Transverse colon (tissue), 4 donors: ENCODE data around the gene CACNA1G. TPM values are rescaled to one million over a fixed set of nuclear protein-coding genes. Genes with fewer than 3 reads are reported as not detected.

Experiments
- DNase-seq: peaks from one replicate; pipeline ENCODE4 v3.0.0-alpha.2; 2019
- H3K27ac ChIP-seq, 4 donors: fragments of 200-600 bp; sonication (generic); 2 replicates each; pipeline ENCODE4 v1.5.1; 2016 to 2018; ENCODE audit warnings: inconsistent platforms in 4 of 4
- H3K27me3 ChIP-seq: fragments of 200-600 bp; sonication (generic); 2 replicates; pipeline ENCODE4 v1.5.1; 2017; ENCODE audit warnings: inconsistent platforms
- H3K36me3 ChIP-seq, 4 donors: fragments of 200-600 bp; sonication (generic); 2 replicates each; pipeline ENCODE4 v1.5.1; 2017 to 2019; ENCODE audit warnings: inconsistent platforms in 4 of 4
- H3K4me1 ChIP-seq, 4 donors: fragments of 200-600 bp; sonication (generic); 2 replicates each; pipeline ENCODE4 v1.5.1; 2017 to 2020; ENCODE audit warnings: inconsistent platforms in 4 of 4
- H3K4me3 ChIP-seq, 4 donors: fragments of 200-600 bp; sonication (generic); 1 replicate in 1 of 4; 2 replicates in 3 of 4; pipeline versions ENCODE4 v1.5.1 to v1.6.1; 2017 to 2019; ENCODE audit warnings: inconsistent platforms in 4 of 4
- H3K9me3 ChIP-seq, 2 donors: fragments of 200-600 bp; sonication (generic); 2 replicates each; pipeline ENCODE4 v1.5.1; 2017 to 2019; ENCODE audit warnings: inconsistent platforms in 2 of 2
- EP300 ChIP-seq: sonication (generic); formaldehyde crosslinking; IDR thresholded peaks from one replicate; pipeline ENCODE4 v1.6.1; 2017; ENCODE audit warnings: antibody characterized with exemption, low read depth
- POLR2A ChIP-seq: fragments of 450-650 bp; IDR thresholded peaks from one replicate; pipeline ENCODE4 v1.6.1; 2016; ENCODE audit warnings: antibody characterized with exemption, mild to moderate bottlenecking, moderate library complexity
- POLR2AphosphoS5 ChIP-seq, 3 donors: sonication (generic); formaldehyde crosslinking; IDR thresholded peaks; one replicate each; pipeline ENCODE4 v1.6.1; 2016; ENCODE audit warnings: antibody characterized with exemption in 3 of 3
- WGBS, 2 donors: methylation state at CpG; one replicate each; pipeline ENCODE4 v1.1.5; 2018; ENCODE audit warnings: low coverage in 1 of 2; 5-methylcytosine and 5-hydroxymethylcytosine counted together
- in situ Hi-C, 4 donors: fragments of 200-750 bp; cut with MboI; loops; one replicate each; pipeline versions ENCODE4 v1.15.0 to v1.15.1; 2017; ENCODE audit warnings: low sequenced_read_pairs in 3 of 4, low pct_ligation_motif_present in 1 of 4, low pct_unique_long_range_greater_than_20kb in 1 of 4
- intact Hi-C: fragments of 100-400 bp; cut with DNase I; formaldehyde crosslinking; loops from one replicate; pipeline ENCODE4 v1.15.1; 2023; ENCODE audit warnings: low total_unique reads
- total RNA-seq, 4 donors: library from RNA; depleted of rRNA; stranded (reverse); fragments of >200 nt; gene quantifications; one replicate each; pipeline ENCODE4 v1.1.0, GENCODE V29; 2016
- TF ChIP-seq, protein P1 (sequence below), 5 experiments: fragments of 200-600 bp in 3 of 5; fragments of 450-650 bp in 2 of 5; sonication (generic) in 3 of 5; IDR thresholded peaks; 1 replicate in 2 of 5; 2 replicates in 3 of 5; pipeline ENCODE4 v1.5.1; 2016 to 2017; ENCODE audit warnings: antibody characterized with exemption in 5 of 5, inconsistent platforms in 3 of 5, mild to moderate bottlenecking in 2 of 5, moderate library complexity in 1 of 5

The CACNA1G gene
- total RNA-seq, 4 donors from 2014 or later: 0.14 TPM; not detected in 3

DNA sequence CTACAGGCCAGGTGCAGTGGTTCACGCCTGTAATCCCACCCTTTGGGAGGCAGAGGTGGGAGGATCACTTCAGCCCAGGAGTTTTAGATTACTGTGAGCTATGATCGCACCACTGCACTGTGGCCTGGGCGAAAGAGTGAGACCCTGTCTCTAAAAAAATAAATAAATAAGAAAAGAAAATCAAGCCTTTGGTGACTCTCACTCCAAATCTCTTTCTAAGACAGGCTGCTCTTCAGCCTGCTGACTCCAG is 75.1 kb downstream of the CACNA1G start:
- H3K9me3 ChIP-seq: no peaks in the 10 kb centered on the region
- H3K4me3 ChIP-seq: peak overlapping the region in 3 of 4 donors; percentile 53 to 72 (median 69)
- H3K4me1 ChIP-seq: peaks cover 22 to 75% (median 58%) of the 10 kb centered on the region in 4 donors
- 36 to 57% methylated on average over 3 of the region's 3 CpGs for WGBS, 2 donors
- in situ Hi-C loops (loop anchor here in 2 of 4 donors (10.0 kb wide), 2 partner anchors 59 to 81 kb away; no protein-coding TSS in a partner anchor), intact Hi-C loops (no loop called here)
- DNase-seq: no peak
- H3K27me3 ChIP-seq: peaks cover 17% of the 10 kb centered on the region
- TF ChIP-seq POLR2AphosphoS5 (IDR thresholded peaks at IDR 0.05) (no peak), EP300 (no peak), POLR2A (no peak)
- TF ChIP-seq, protein P1, sequence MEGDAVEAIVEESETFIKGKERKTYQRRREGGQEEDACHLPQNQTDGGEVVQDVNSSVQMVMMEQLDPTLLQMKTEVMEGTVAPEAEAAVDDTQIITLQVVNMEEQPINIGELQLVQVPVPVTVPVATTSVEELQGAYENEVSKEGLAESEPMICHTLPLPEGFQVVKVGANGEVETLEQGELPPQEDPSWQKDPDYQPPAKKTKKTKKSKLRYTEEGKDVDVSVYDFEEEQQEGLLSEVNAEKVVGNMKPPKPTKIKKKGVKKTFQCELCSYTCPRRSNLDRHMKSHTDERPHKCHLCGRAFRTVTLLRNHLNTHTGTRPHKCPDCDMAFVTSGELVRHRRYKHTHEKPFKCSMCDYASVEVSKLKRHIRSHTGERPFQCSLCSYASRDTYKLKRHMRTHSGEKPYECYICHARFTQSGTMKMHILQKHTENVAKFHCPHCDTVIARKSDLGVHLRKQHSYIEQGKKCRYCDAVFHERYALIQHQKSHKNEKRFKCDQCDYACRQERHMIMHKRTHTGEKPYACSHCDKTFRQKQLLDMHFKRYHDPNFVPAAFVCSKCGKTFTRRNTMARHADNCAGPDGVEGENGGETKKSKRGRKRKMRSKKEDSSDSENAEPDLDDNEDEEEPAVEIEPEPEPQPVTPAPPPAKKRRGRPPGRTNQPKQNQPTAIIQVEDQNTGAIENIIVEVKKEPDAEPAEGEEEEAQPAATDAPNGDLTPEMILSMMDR (IDR thresholded peaks at IDR 0.05): no peak
- H3K36me3 ChIP-seq: no peaks in the 10 kb centered on the region
- peak overlapping the region; percentile 78 to 92 (median 90) for H3K27ac ChIP-seq

DNA sequence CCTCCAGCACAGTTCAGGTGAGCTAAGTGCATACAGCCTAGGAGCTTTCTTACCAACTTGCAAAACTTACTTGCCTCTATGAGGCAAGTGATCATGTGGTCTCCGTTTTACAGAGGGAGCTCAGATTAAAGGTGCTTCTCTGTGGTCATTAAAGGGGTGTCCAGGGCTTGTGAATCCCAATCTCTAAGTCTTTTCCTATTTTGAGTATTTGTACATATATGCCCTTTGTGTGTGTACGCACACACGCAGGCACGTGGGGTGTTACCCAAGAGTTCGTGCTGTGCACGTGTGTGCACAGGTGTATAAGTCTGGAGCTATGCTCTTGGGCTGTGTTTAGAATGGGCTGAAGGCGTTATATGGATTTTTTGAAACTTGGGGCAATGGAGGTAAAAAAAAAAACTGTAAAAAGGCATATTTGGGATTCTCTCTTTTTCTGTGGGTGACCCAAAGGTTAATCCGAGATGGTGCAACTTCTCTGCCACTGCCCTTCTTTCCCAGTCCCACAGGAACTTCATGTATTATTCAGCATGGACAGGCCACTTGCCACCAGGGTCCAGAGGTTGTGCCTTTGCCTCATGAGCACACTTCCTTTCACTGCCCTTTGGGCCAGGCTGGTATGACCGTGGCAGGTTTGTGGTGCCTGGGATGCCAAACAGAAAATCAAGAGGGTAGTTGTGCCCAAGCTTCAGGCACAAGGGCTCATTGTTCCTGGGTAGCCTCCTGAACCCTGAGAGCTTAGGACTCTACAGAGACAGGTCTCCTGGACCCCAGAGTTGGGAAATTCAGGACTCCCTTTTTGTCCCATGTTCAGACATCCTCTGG is 75.7 kb downstream of the CACNA1G start:
- 57 to 65% methylated on average over 8 to 9 of the region's 9 CpGs for WGBS, 2 donors
- H3K36me3 ChIP-seq: no peaks in the 10 kb centered on the region
- no peaks in the 10 kb centered on the region for H3K9me3 ChIP-seq
- intact Hi-C loops (no loop called here), in situ Hi-C loops (loop anchor here in 2 of 4 donors (10.0 kb wide), 2 partner anchors 59 to 81 kb away; no protein-coding TSS in a partner anchor)
- peak overlapping the region in 3 of 4 donors; percentile 53 to 72 (median 69) for H3K4me3 ChIP-seq
- no peak for DNase-seq
- H3K4me1 ChIP-seq: peaks cover 20 to 74% (median 55%) of the 10 kb centered on the region in 4 donors
- H3K27ac ChIP-seq: peak overlapping the region; percentile 85 to 92 (median 90)
- peak in 1 of 3 donors; percentile 20 for TF ChIP-seq POLR2AphosphoS5 (IDR thresholded peaks at IDR 0.05)
- TF ChIP-seq EP300: no peak
- TF ChIP-seq, protein P1 (IDR thresholded peaks at IDR 0.05): no peak
- TF ChIP-seq POLR2A: no peak
- peaks cover 17% of the 10 kb centered on the region for H3K27me3 ChIP-seq

DNA sequence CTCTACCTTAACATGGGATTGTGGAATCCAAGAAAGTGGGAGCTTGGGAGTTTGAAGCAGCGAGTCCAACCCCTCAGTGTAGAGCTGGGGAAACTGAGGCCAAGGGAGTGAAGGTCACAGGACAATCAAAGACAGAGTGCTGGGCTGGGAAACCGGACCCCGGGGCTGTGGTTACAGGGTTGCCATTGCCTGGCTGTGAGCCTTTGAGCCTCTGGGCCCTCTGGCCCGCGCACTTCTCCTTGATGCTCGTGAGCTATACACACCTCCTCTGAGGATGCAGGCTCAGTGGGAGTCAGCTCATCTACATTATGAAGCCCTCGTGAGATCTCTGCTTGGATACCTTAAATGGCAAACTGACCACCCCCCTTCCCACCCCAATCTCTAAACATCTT is 76.3 kb downstream of the CACNA1G start:
- no peak for TF ChIP-seq POLR2AphosphoS5 (IDR thresholded peaks at IDR 0.05)
- Histone ChIP-seq H3K4me1 (peaks cover 20 to 74% (median 55%) of the 10 kb centered on the region in 4 donors), H3K27ac (peak overlapping the region; percentile 85 to 92 (median 90)), H3K4me3 (no peak overlapping the region), H3K9me3 (no peaks in the 10 kb centered on the region), H3K36me3 (no peaks in the 10 kb centered on the region), H3K27me3 (peaks cover 17% of the 10 kb centered on the region)
- no peak for DNase-seq
- intact Hi-C loops: no loop called here
- in situ Hi-C loops: loop anchor here in 2 of 4 donors (10.0 kb wide), 2 partner anchors 58 to 82 kb away; no protein-coding TSS in a partner anchor
- 80% methylated on average over 7 of the region's 7 CpGs; no CpG with 5 or more reads in 1 of the 2 donors for WGBS, 2 donors

DNA sequence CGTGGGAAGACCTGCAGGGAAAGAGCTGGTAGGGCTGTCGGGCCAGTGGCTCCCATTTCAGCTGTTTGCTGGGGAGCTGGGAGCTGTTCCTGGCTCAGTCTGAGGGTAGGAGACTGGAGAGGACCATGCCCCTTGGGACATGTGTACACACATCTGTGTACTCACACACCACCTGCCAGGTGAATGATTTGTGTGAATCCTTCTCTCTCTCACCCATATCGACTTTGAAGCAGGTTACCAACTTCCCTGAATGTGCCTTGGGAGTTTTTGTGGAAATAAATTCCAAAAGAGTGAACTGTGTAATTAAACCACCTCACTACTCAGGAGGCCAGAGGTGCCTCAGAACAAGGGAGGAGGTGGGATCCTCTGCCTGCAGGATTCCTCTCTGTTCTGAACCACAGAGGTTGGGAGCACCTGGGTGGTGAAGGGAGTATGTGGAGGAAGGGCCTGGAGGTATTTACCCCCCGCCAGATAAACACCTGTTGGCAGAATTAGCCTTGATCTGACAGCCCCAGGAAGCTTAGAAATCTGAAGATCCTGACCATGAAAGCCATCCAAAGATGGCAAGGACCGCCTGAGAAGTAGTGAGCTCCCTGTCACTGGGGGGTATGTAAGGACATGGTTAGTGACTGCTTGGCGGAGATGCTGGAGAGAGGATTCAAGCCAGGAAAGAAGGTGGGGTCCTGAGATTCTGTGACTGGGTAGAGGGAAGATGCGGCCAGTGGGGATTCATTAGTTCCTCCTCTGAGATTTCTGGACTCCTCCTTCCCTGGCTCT is 77.5 kb downstream of the CACNA1G start:
- peak overlapping the region; percentile 79 to 92 (median 87) for H3K27ac ChIP-seq
- H3K4me3 ChIP-seq: no peak overlapping the region
- H3K9me3 ChIP-seq: no peaks in the 10 kb centered on the region
- no peak for DNase-seq
- intact Hi-C loops: no loop called here
- TF ChIP-seq POLR2A (no peak), EP300 (no peak), POLR2AphosphoS5 (IDR thresholded peaks at IDR 0.05) (no peak)
- TF ChIP-seq, protein P1 (IDR thresholded peaks at IDR 0.05): no peak
- 73 to 81% methylated on average over 3 to 6 of the region's 7 CpGs for WGBS, 2 donors
- peaks cover 20 to 82% (median 52%) of the 10 kb centered on the region in 4 donors for H3K4me1 ChIP-seq
- peaks cover 17% of the 10 kb centered on the region for H3K27me3 ChIP-seq
- no peaks in the 10 kb centered on the region for H3K36me3 ChIP-seq
- in situ Hi-C loops: loop anchor here in 2 of 4 donors (10.0 kb wide), 2 partner anchors 57 to 83 kb away; no protein-coding TSS in a partner anchor
